Gastrocnemius medialis (tissue), 4 donors: Measurements from ENCODE around the gene UBQLN4. TPM values are rescaled to one million over a fixed set of nuclear protein-coding genes. Genes with fewer than 3 reads are reported as not detected.

Source experiments
- ATAC-seq, 2 donors: fragments of 150-250 bp; one replicate each; pipeline ENCODE4 v1.9.1; 2016
- DNase-seq, 2 donors: peaks; one replicate each; pipeline ENCODE4 v3.0.0-alpha.2; 2019
- H3K27ac ChIP-seq, 4 donors: fragments of 200-600 bp; sonication (generic); 1 replicate in 1 of 4; 2 replicates in 3 of 4; pipeline ENCODE4 v1.5.1; 2016 to 2018; ENCODE audit warnings: mild to moderate bottlenecking in 2 of 4, moderate library complexity in 1 of 4
- H3K27me3 ChIP-seq, 3 donors: fragments of 200-600 bp; sonication (generic) in 2 of 3; 1 replicate in 1 of 3; 2 replicates in 2 of 3; pipeline versions ENCODE4 v1.5.1 to v1.6.0; 2016 to 2019; ENCODE audit warnings: mild to moderate bottlenecking in 1 of 3, moderate library complexity in 1 of 3
- H3K36me3 ChIP-seq, 2 donors: fragments of 200-600 bp; sonication (generic) in 1 of 2; one replicate each; pipeline ENCODE4 v1.5.1; 2017 to 2018
- H3K4me1 ChIP-seq, 2 donors: fragments of 200-600 bp; sonication (generic) in 1 of 2; one replicate each; pipeline ENCODE4 v1.5.1; 2016 to 2017; ENCODE audit warnings: mild to moderate bottlenecking in 2 of 2
- H3K4me3 ChIP-seq, 4 donors: fragments of 200-600 bp; sonication (generic) in 3 of 4; 1 replicate in 1 of 4; 2 replicates in 3 of 4; pipeline ENCODE4 v1.5.1; 2016 to 2019; ENCODE audit warnings: mild to moderate bottlenecking in 2 of 4
- H3K9me3 ChIP-seq, 3 donors: fragments of 200-600 bp; sonication (generic) in 2 of 3; 1 replicate in 1 of 3; 2 replicates in 2 of 3; pipeline ENCODE4 v1.5.1; 2016 to 2019
- POLR2A ChIP-seq, 2 donors: fragments of 450-650 bp; IDR thresholded peaks; one replicate each; pipeline ENCODE4 v1.6.1; 2017; ENCODE audit warnings: antibody characterized with exemption in 2 of 2, mild to moderate bottlenecking in 2 of 2, moderate library complexity in 2 of 2
- in situ Hi-C, 4 donors: fragments of 200-750 bp; cut with MboI; loops; one replicate each; pipeline versions ENCODE4 v1.15.0 to v1.8.0; 2017; ENCODE audit warnings: low sequenced_read_pairs in 4 of 4
- intact Hi-C: fragments of 100-400 bp; cut with DNase I; formaldehyde crosslinking; loops from one replicate; pipeline ENCODE4 v1.15.1; 2023; ENCODE audit warnings: low total_unique reads
- total RNA-seq, 4 donors: library from RNA; depleted of rRNA; stranded (reverse); fragments of >200 nt; gene quantifications; one replicate each; pipeline versions ENCODE4 v1.1.0 to v1.2.3, GENCODE V29; 2016
- TF ChIP-seq, protein P1 (sequence below), 5 experiments: fragments of 450-650 bp in 3 of 5; fragments of 200-600 bp in 2 of 5; sonication (generic) in 2 of 5; IDR thresholded peaks in 4 of 5; conservative IDR thresholded peaks in 1 of 5; 1 replicate in 4 of 5; 2 replicates in 1 of 5; pipeline ENCODE4 v1.5.1; 2016 to 2019; ENCODE audit warnings: antibody characterized with exemption in 5 of 5, mild to moderate bottlenecking in 3 of 5, moderate library complexity in 3 of 5

UBQLN4 gene
- total RNA-seq, 4 donors from 2014 or later: 42.3 to 60.1 (median 46.0) TPM

- no peak for ATAC-seq
- Histone ChIP-seq H3K27ac (no peak overlapping the region), H3K27me3 (peaks cover 0 to 5% (median 0%) of the 10 kb centered on the region in 3 donors), H3K4me3 (peak overlapping the region; percentile 81 to 95 (median 87)), H3K4me1 (peaks cover 3 to 14% of the 10 kb centered on the region in 2 donors), H3K36me3 (no peaks in the 10 kb centered on the region), H3K9me3 (no peaks in the 10 kb centered on the region)
- TF ChIP-seq, protein P1, sequence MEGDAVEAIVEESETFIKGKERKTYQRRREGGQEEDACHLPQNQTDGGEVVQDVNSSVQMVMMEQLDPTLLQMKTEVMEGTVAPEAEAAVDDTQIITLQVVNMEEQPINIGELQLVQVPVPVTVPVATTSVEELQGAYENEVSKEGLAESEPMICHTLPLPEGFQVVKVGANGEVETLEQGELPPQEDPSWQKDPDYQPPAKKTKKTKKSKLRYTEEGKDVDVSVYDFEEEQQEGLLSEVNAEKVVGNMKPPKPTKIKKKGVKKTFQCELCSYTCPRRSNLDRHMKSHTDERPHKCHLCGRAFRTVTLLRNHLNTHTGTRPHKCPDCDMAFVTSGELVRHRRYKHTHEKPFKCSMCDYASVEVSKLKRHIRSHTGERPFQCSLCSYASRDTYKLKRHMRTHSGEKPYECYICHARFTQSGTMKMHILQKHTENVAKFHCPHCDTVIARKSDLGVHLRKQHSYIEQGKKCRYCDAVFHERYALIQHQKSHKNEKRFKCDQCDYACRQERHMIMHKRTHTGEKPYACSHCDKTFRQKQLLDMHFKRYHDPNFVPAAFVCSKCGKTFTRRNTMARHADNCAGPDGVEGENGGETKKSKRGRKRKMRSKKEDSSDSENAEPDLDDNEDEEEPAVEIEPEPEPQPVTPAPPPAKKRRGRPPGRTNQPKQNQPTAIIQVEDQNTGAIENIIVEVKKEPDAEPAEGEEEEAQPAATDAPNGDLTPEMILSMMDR (IDR thresholded peaks at IDR 0.05 in 4 of 5, conservative IDR thresholded peaks at IDR 0.05 in 1 of 5): no peak
- intact Hi-C loops: no loop called here
- DNase-seq: no peak
- in situ Hi-C loops: no loop called here
Observed at GRCh38 chr1:156081917-156082308, 28.3 kb upstream of the UBQLN4 start.

- in situ Hi-C loops (no loop called here), intact Hi-C loops (no loop called here)
Observed at GRCh38 chr1:156081180-156081916, 27.8 kb upstream of the UBQLN4 start.

GRCh38 chr1:156080863-156081179, 27.2 kb upstream of the UBQLN4 start:
- peaks cover 0 to 5% (median 0%) of the 10 kb centered on the region in 3 donors for H3K27me3 ChIP-seq
- no peaks in the 10 kb centered on the region for H3K36me3 ChIP-seq
- intact Hi-C loops (no loop called here), in situ Hi-C loops (no loop called here)
- H3K9me3 ChIP-seq: no peaks in the 10 kb centered on the region
- H3K4me3 ChIP-seq: no peak overlapping the region
- no peak for DNase-seq
- H3K27ac ChIP-seq: no peak overlapping the region
- ATAC-seq: no peak
- peaks cover 3 to 14% of the 10 kb centered on the region in 2 donors for H3K4me1 ChIP-seq
- TF ChIP-seq POLR2A (IDR thresholded peaks at IDR 0.05): no peak
- TF ChIP-seq, protein P1 (IDR thresholded peaks at IDR 0.05 in 4 of 5, conservative IDR thresholded peaks at IDR 0.05 in 1 of 5): no peak

More at GRCh38 chr1:156081180-156081916, 27.8 kb upstream of the UBQLN4 start:
- H3K9me3 ChIP-seq: no peaks in the 10 kb centered on the region
- TF ChIP-seq POLR2A (IDR thresholded peaks at IDR 0.05): no peak
- TF ChIP-seq, protein P1 (IDR thresholded peaks at IDR 0.05 in 4 of 5, conservative IDR thresholded peaks at IDR 0.05 in 1 of 5): no peak
- H3K27me3 ChIP-seq: peaks cover 0 to 5% (median 0%) of the 10 kb centered on the region in 3 donors
- peaks cover 3 to 14% of the 10 kb centered on the region in 2 donors for H3K4me1 ChIP-seq
- DNase-seq (no peak), ATAC-seq (no peak)
- no peak overlapping the region for H3K27ac ChIP-seq
- peak overlapping the region; percentile 81 to 95 (median 87) for H3K4me3 ChIP-seq
- no peaks in the 10 kb centered on the region for H3K36me3 ChIP-seq

DNA sequence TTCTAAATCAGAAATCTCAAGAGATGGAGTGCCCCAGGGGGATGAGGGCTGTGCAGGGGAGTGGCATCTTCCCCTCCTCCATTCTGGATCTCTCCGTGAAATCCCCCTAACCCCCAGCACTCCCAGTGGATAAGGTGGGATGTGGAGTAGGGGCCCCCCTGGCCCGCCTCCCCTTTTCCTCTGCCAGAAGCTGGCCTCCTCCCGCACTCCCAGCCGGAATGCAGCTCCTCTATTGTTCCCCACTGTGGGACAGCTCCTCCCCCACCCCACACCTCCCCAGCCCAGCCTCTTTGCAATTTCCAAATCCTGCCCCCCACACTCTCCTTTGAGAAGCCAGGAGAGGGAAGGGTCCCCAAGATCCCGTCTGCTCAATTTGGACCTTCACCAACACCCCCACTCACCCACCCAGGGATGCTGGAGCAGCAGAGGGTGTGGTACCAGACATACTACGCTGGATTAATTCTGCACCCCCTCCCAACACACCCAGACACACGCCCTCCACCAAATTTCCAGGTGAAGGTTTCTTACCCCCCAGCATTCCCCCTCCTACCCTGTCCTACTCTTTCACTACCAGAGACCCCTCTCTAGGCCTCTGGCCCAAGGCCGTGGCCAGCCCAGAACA, 26.8 kb upstream of the UBQLN4 start:
- Histone ChIP-seq H3K27me3 (peaks cover 0 to 5% (median 0%) of the 10 kb centered on the region in 3 donors), H3K4me3 (no peak overlapping the region), H3K9me3 (no peaks in the 10 kb centered on the region), H3K4me1 (peaks cover 6 to 14% of the 10 kb centered on the region in 2 donors), H3K27ac (no peak overlapping the region), H3K36me3 (no peaks in the 10 kb centered on the region)
- ATAC-seq (no peak), DNase-seq (no peak)
- TF ChIP-seq, protein P1 (IDR thresholded peaks at IDR 0.05 in 4 of 5, conservative IDR thresholded peaks at IDR 0.05 in 1 of 5): no peak
- no peak for TF ChIP-seq POLR2A (IDR thresholded peaks at IDR 0.05)
- intact Hi-C loops (no loop called here), in situ Hi-C loops (no loop called here)
